Esophagus muscularis mucosa (tissue), 4 donors: ENCODE measurements around the gene CBLB. TPM values are rescaled to one million over a fixed set of nuclear protein-coding genes. Genes with fewer than 3 reads are reported as not detected.

ENCODE experiments used
- DNase-seq: peaks from one replicate; pipeline ENCODE4 v3.0.0-alpha.2; 2017; ENCODE audit errors: extremely low spot score
- H3K27ac ChIP-seq, 4 donors: fragments of 200-600 bp; sonication (generic); replicated peaks in 1 of 4; 1 replicate in 3 of 4; 2 replicates in 1 of 4; pipeline ENCODE4 v1.5.1; 2016 to 2019; ENCODE audit warnings: mild to moderate bottlenecking in 1 of 4
- H3K27me3 ChIP-seq, 4 donors: fragments of 200-600 bp; sonication (generic); one replicate each; pipeline versions ENCODE4 v1.5.1 to v1.6.0; 2016 to 2019
- H3K36me3 ChIP-seq, 4 donors: fragments of 200-600 bp; sonication (generic); one replicate each; pipeline ENCODE4 v1.5.1; 2016 to 2019
- H3K4me1 ChIP-seq, 4 donors: fragments of 200-600 bp; sonication (generic); one replicate each; pipeline ENCODE4 v1.5.1; 2016 to 2019
- H3K4me3 ChIP-seq, 4 donors: fragments of 200-600 bp; sonication (generic); 1 replicate in 2 of 4; 2 replicates in 2 of 4; pipeline ENCODE4 v1.5.1; 2016 to 2019; ENCODE audit warnings: mild to moderate bottlenecking in 4 of 4, moderate library complexity in 1 of 4
- H3K9me3 ChIP-seq, 4 donors: fragments of 200-600 bp; sonication (generic); 1 replicate in 3 of 4; 2 replicates in 1 of 4; pipeline ENCODE4 v1.5.1; 2016 to 2019
- EP300 ChIP-seq: sonication (generic); formaldehyde crosslinking; IDR thresholded peaks from one replicate; pipeline ENCODE4 v1.6.1; 2017; ENCODE audit warnings: antibody characterized with exemption
- POLR2A ChIP-seq: fragments of 450-650 bp; IDR thresholded peaks from one replicate; pipeline ENCODE4 v1.6.1; 2017; ENCODE audit warnings: antibody characterized with exemption, moderate library complexity, mild to moderate bottlenecking, low read depth
- POLR2AphosphoS5 ChIP-seq, 2 donors: sonication (generic); formaldehyde crosslinking; IDR thresholded peaks; one replicate each; pipeline ENCODE4 v1.6.1; 2017; ENCODE audit warnings: antibody characterized with exemption in 2 of 2
- WGBS: methylation state at CpG from one replicate; pipeline ENCODE4 v1.1.5; 2018; 5-methylcytosine and 5-hydroxymethylcytosine counted together
- intact Hi-C: fragments of 100-400 bp; cut with DNase I; formaldehyde crosslinking; loops from one replicate; pipeline ENCODE4 v1.15.1; 2023
- total RNA-seq, 4 donors: library from RNA; depleted of rRNA; stranded (reverse); fragments of >200 nt; gene quantifications; one replicate each; pipeline versions ENCODE4 v1.1.0 to v1.2.1, GENCODE V29; 2016
- TF ChIP-seq, protein P1 (sequence below), 3 experiments: fragments of 200-600 bp in 2 of 3; fragments of 450-650 bp in 1 of 3; sonication (generic) in 2 of 3; IDR thresholded peaks; one replicate each; pipeline ENCODE4 v1.5.1; 2017 to 2019; ENCODE audit warnings: antibody characterized with exemption in 3 of 3, mild to moderate bottlenecking in 2 of 3, moderate library complexity in 1 of 3

Gene CBLB
- total RNA-seq = 10 to 100 TPM; 20.7 to 35.7 (median 26.2) TPM

DNA sequence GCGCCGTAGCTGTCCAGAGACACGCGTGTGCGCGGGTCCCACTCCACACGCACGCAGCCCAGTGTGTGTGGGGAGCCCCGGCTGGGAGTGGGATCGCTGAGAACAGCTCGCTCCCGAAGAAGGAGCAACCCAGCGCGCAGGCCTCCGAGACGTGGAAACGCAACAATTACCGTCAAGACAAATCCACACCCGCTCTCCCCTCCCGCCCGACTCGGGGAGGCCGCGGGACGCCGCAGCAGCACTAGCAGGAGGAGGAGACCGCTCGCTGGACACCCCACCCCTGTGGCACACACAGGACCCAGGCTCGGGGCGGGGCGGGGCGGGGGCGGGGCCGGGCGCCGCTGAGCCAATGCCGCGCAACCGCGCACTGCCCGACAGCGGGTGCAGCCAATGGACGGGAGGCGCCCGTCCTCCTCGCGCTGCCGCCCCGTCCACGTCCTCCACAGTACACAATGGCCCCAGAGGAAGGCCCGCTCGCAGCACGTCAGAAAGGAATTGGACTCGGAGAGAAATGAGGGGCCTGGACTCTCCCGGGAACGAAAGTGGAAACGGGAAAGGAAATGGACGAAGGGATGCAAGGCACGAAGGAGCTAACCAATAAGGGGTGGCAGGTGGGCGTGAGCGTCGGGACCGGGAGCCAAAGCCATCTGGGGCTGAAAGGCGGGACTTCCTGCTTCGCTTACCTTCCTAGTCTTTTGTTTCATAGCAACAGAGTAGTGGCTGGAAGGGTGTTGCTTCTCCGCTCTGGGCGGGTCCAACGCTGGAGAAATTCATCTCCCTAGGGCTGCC is at the start of gene CBLB:
TSS of gene CBLB (minus strand) at position 271 of the 789 bp plus-strand sequence. CDS start 1,435 bp downstream, outside the sequence.
- Histone ChIP-seq H3K4me3 (peak within 1 kb of the TSS; percentile 66 to 96 (median 83)), H3K4me1 (peaks cover 18 to 47% (median 47%) of the 10 kb centered on the region in 4 donors), H3K27me3 (no peaks in the 10 kb centered on the region), H3K27ac (peak within 1 kb of the TSS; percentile 91 to 98 (median 94)), H3K9me3 (no peaks in the 10 kb centered on the region), H3K36me3 (peaks cover 0 to 6% (median 0%) of the 10 kb centered on the region in 4 donors)
- intact Hi-C loops = no loop called here
- WGBS = 1% methylated on average over 15 of the region's 68 CpGs
- TF ChIP-seq POLR2AphosphoS5 (IDR thresholded peaks at IDR 0.05) (peak; percentile 94 to 97), POLR2A (peak; percentile 85), EP300 (no peak)
- TF ChIP-seq, protein P1, sequence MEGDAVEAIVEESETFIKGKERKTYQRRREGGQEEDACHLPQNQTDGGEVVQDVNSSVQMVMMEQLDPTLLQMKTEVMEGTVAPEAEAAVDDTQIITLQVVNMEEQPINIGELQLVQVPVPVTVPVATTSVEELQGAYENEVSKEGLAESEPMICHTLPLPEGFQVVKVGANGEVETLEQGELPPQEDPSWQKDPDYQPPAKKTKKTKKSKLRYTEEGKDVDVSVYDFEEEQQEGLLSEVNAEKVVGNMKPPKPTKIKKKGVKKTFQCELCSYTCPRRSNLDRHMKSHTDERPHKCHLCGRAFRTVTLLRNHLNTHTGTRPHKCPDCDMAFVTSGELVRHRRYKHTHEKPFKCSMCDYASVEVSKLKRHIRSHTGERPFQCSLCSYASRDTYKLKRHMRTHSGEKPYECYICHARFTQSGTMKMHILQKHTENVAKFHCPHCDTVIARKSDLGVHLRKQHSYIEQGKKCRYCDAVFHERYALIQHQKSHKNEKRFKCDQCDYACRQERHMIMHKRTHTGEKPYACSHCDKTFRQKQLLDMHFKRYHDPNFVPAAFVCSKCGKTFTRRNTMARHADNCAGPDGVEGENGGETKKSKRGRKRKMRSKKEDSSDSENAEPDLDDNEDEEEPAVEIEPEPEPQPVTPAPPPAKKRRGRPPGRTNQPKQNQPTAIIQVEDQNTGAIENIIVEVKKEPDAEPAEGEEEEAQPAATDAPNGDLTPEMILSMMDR (IDR thresholded peaks at IDR 0.05) = no peak
- DNase-seq = peak; percentile 98

DNA sequence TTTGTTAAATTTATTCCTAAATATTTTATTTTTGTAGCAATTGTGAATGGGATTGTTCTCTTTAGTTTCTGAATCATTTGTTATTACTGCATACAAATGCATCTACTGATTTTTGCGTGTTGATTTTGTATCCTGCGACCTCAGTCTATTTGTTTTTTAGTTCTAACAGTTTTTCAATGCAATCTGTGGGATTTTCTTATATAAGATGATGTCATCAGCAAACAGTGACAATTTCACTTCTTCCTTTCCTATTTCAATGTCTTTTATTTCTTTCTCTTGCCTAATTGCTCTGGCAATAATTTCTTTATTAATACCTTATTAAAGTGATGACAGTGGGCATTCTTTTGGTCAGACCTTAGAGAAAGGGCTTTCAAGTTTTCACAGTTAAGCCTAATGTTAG is 48.0 kb upstream of the CBLB start:
- Histone ChIP-seq H3K9me3 (peaks cover 0 to 9% (median 0%) of the 10 kb centered on the region in 4 donors), H3K27ac (no peak overlapping the region), H3K36me3 (no peaks in the 10 kb centered on the region), H3K4me1 (no peaks in the 10 kb centered on the region), H3K27me3 (no peaks in the 10 kb centered on the region), H3K4me3 (no peak overlapping the region)
- intact Hi-C loops = no loop called here
- DNase-seq = no peak
- TF ChIP-seq, protein P1 (IDR thresholded peaks at IDR 0.05) = no peak
- TF ChIP-seq POLR2A (no peak), EP300 (no peak), POLR2AphosphoS5 (IDR thresholded peaks at IDR 0.05) (no peak)
- 94% methylated on average over 2 of the region's 2 CpGs for WGBS

DNA sequence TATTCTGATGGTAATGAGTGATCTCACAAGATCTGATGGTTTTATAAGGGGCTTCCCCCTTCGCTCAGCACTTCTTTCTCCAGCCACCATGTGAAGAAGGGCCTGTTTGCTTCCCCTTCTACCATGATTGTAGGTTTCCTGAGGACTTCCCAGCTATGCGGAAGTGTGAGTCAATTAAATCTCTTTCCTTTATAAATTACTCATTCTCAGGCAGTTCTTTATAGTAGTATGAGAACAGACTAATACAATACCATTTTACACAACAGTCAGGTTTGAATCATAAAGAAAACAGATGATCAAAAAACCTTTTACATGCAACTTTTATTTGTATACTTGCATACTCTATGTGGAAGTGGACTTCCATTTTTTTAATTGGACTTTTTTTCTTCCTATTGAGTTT is 46.7 kb upstream of the CBLB start:
- TF ChIP-seq EP300 (no peak), POLR2AphosphoS5 (IDR thresholded peaks at IDR 0.05) (no peak), POLR2A (no peak)
- TF ChIP-seq, protein P1 (IDR thresholded peaks at IDR 0.05) = no peak
- H3K9me3 ChIP-seq = peaks cover 0 to 9% (median 0%) of the 10 kb centered on the region in 4 donors
- 90% methylated on average over 2 of the region's 2 CpGs for WGBS
- no peaks in the 10 kb centered on the region for H3K4me1 ChIP-seq
- H3K36me3 ChIP-seq = no peaks in the 10 kb centered on the region
- DNase-seq = no peak
- H3K4me3 ChIP-seq = no peak overlapping the region
- no peaks in the 10 kb centered on the region for H3K27me3 ChIP-seq
- H3K27ac ChIP-seq = no peak overlapping the region
- intact Hi-C loops = no loop called here

DNA sequence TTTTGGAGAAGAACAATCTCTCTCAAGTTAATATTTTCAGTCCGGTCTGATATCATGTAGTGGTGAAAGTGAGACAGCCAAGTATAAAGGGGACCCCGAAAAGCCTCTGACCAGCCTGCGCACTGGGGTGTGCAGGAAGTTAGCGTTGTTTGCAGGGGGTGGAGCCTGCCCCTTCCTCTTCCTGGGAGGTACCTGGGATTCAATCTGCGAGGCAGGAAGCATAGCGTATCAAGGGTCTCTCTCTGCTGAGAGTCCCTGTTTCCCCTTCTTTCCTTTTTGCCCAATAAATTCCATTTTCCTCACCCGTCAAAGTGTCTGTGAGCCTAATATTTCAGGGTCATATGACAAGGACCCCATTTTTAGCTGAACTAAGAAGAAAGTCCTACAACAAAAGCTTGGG is 44.8 kb upstream of the CBLB start:
- Histone ChIP-seq H3K9me3 (peaks cover 0 to 9% (median 0%) of the 10 kb centered on the region in 4 donors), H3K4me1 (no peaks in the 10 kb centered on the region), H3K4me3 (no peak overlapping the region), H3K27ac (no peak overlapping the region), H3K36me3 (no peaks in the 10 kb centered on the region), H3K27me3 (no peaks in the 10 kb centered on the region)
- 97% methylated on average over 7 of the region's 7 CpGs for WGBS
- intact Hi-C loops = no loop called here
- no peak for DNase-seq
- TF ChIP-seq EP300 (no peak), POLR2A (no peak), POLR2AphosphoS5 (IDR thresholded peaks at IDR 0.05) (no peak)
- TF ChIP-seq, protein P1 (IDR thresholded peaks at IDR 0.05) = no peak
